ENCODE data around the gene MITD1. TPM values are rescaled to one million over a fixed set of nuclear protein-coding genes. Genes with fewer than 3 reads are reported as not detected.

The MITD1 gene
- total and polyA plus RNA-seq, 12 donors: 14.4 to 70.1 (median 29.0) TPM

- no peaks in the 10 kb centered on the region for H3K27me3 ChIP-seq
Measured at GRCh38 chr2:99183025-99183424, 2.2 kb upstream of the MITD1 start.

GRCh38 chr2:99181624-99182000 lies 754 bp upstream of the MITD1 start:
- no peak for DNase-seq
- Histone ChIP-seq H3K4me3 (peak overlapping the region in 3 of 4 donors; percentile 45 to 80 (median 52)), H3K27ac (peak overlapping the region; percentile 15 to 90 (median 68)), H3K27me3 (no peaks in the 10 kb centered on the region), H3K4me1 (replicated peaks in 1 of 2) (peaks cover 22 to 43% of the 10 kb centered on the region in 2 donors), H3K9me3 (replicated peaks in 1 of 3) (no peaks in the 10 kb centered on the region), H3K36me3 (replicated peaks in 1 of 2) (no peaks in the 10 kb centered on the region)
- TF ChIP-seq POLR2A (IDR thresholded peaks at IDR 0.05): no peak
- TF ChIP-seq, protein P1, sequence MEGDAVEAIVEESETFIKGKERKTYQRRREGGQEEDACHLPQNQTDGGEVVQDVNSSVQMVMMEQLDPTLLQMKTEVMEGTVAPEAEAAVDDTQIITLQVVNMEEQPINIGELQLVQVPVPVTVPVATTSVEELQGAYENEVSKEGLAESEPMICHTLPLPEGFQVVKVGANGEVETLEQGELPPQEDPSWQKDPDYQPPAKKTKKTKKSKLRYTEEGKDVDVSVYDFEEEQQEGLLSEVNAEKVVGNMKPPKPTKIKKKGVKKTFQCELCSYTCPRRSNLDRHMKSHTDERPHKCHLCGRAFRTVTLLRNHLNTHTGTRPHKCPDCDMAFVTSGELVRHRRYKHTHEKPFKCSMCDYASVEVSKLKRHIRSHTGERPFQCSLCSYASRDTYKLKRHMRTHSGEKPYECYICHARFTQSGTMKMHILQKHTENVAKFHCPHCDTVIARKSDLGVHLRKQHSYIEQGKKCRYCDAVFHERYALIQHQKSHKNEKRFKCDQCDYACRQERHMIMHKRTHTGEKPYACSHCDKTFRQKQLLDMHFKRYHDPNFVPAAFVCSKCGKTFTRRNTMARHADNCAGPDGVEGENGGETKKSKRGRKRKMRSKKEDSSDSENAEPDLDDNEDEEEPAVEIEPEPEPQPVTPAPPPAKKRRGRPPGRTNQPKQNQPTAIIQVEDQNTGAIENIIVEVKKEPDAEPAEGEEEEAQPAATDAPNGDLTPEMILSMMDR (IDR thresholded peaks at IDR 0.05): no peak
- 2 to 7% (median 5%) methylated on average over 4 of the region's 4 CpGs for WGBS, 4 donors
- intact Hi-C loops (cut with DNase I): loop anchor here in 1 of 2 donors (10.0 kb wide), 1 partner anchor 153 kb away; the partner anchor contains the start of genes EIF5B and TXNDC9

More at GRCh38 chr2:99183025-99183424, 2.2 kb upstream of the MITD1 start:
- Histone ChIP-seq H3K9me3 (replicated peaks in 1 of 3) (no peaks in the 10 kb centered on the region), H3K36me3 (replicated peaks in 1 of 2) (no peaks in the 10 kb centered on the region), H3K27ac (no peak overlapping the region), H3K4me3 (no peak overlapping the region), H3K4me1 (replicated peaks in 1 of 2) (peaks cover 22 to 43% of the 10 kb centered on the region in 2 donors)
- no peak for TF ChIP-seq POLR2A (IDR thresholded peaks at IDR 0.05)
- TF ChIP-seq, protein P1 (IDR thresholded peaks at IDR 0.05): no peak
- intact Hi-C loops (cut with DNase I): loop anchor here in 1 of 2 donors (10.0 kb wide), 1 partner anchor 152 kb away; the partner anchor contains the start of genes EIF5B and TXNDC9
- no peak for DNase-seq
- whole genome bisulfite sequencing, 4 donors: 94 to 98% (median 96%) methylated on average over 3 of the region's 3 CpGs

GRCh38 chr2:99171377-99172140 lies 9.3 kb downstream of the MITD1 start:
- Histone ChIP-seq H3K36me3 (replicated peaks in 1 of 2) (peaks cover 0 to 30% of the 10 kb centered on the region in 2 donors), H3K9me3 (replicated peaks in 1 of 3) (no peaks in the 10 kb centered on the region), H3K4me3 (no peak overlapping the region), H3K4me1 (replicated peaks in 1 of 2) (peaks cover 9 to 12% of the 10 kb centered on the region in 2 donors), H3K27ac (no peak overlapping the region), H3K27me3 (no peaks in the 10 kb centered on the region)
- DNase-seq: no peak
- WGBS, 4 donors: 93 to 96% (median 95%) methylated on average over 8 of the region's 8 CpGs
- no peak for TF ChIP-seq POLR2A (IDR thresholded peaks at IDR 0.05)
- TF ChIP-seq, protein P1 (IDR thresholded peaks at IDR 0.05): no peak
- intact Hi-C loops (cut with DNase I): no loop called here

DNA sequence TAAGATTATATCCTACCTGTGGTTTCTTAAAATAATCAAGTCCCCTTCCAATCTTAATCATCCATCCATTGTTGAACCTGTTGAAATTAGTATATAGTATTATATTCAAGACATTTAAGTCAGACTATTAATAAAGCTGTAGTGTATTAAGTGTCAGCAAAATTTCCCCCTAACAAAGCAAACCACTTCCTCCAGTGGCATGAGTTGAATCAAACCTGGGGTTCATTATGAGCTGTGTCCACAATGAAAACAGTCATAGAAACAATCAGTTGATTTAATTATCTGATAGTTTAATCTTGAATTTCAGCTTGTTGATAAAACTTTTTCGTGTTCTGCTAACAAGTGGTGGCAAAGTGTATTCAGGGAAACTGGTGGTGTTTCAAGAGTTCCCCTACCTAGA lies 11.3 kb downstream of the MITD1 start:
- TF ChIP-seq, protein P1 (IDR thresholded peaks at IDR 0.05): no peak
- no peak for TF ChIP-seq POLR2A (IDR thresholded peaks at IDR 0.05)
- H3K36me3 ChIP-seq (replicated peaks in 1 of 2): peaks cover 0 to 30% of the 10 kb centered on the region in 2 donors
- no peak for DNase-seq
- no peaks in the 10 kb centered on the region for H3K27me3 ChIP-seq
- no peaks in the 10 kb centered on the region for H3K9me3 ChIP-seq (replicated peaks in 1 of 3)
- no peak overlapping the region for H3K4me3 ChIP-seq
- H3K27ac ChIP-seq: no peak overlapping the region
- H3K4me1 ChIP-seq (replicated peaks in 1 of 2): no peaks in the 10 kb centered on the region
- WGBS, 4 donors: 67 to 91% (median 75%) methylated on average over 1 of the region's 1 CpG
- intact Hi-C loops (cut with DNase I): no loop called here

Data from adrenal gland (tissue), 12 donors.